ENCODE data around the gene CDCA8. TPM values are rescaled to one million over a fixed set of nuclear protein-coding genes. Genes with fewer than 3 reads are reported as not detected.

Gene CDCA8
- total and polyA plus RNA-seq, 2 of the 4 experiments (the other 2 are of a cell fraction) = 5.9 to 25.7 TPM

DNA sequence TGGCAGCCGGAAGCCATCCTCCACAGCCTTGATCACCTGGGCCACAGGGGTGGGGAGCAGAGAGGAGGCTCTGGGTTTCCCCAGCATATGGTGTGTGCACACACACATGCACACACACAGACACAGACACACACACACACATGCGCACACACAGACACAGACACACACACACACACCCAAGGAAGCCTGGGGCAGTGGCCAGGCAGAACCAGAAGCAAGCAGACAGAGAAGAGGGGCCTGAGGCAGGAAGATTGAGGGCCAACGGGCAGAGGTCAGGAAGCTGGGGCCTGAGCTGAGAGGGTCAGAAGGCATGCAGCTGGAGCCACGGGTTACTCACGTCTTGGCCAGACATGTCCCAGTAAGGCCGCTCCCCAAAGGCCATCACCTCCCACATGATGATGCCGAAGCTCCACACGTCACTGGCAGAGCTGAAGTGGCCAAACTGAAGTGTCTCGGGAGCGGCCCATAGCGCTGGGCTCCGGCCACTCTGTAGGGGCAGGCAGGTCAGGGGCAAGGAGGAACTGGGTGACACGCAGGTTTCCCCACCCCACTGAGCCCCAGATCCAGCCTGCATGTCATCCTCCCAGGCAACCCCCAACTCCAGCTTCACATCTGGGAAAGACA, 27.4 kb downstream of the CDCA8 start:
- Histone ChIP-seq H3K4ac (ENCODE audit: low read depth, low read length) (no peak overlapping the region), H3K9ac (ENCODE audit: low read depth, low read length) (no peak overlapping the region), H2AK5ac (ENCODE audit: low read depth, low read length) (no peak overlapping the region), H3K18ac (ENCODE audit: low read depth, low read length) (no peak overlapping the region), H3K27ac (ENCODE audit: insufficient read depth, low read length) (no peak overlapping the region), H4K8ac (ENCODE audit: low read depth in 2 of 2, low read length in 2 of 2) (no peak overlapping the region), H3K23ac (ENCODE audit: low read depth, low read length) (no peak overlapping the region), H3K56ac (ENCODE audit: extremely low read depth, insufficient read depth, low read length) (no peak overlapping the region), H2AK9ac (replicated peaks; ENCODE audit: low read depth, low read length, poor library complexity) (no peak overlapping the region), H2AFZ (replicated peaks; ENCODE audit: low read length, poor library complexity) (no peak overlapping the region), H3K4me1 (ENCODE audit: control insufficient read depth, insufficient read depth, low read length) (no peaks in the 10 kb centered on the region), H2BK20ac (ENCODE audit: low read depth, low read length) (no peak overlapping the region), H3K9me3 (ENCODE audit: control insufficient read depth, insufficient read depth, low read length) (no peaks in the 10 kb centered on the region), H2BK15ac (ENCODE audit: low read depth, low read length) (no peak overlapping the region), H3K79me1 (ENCODE audit: low read depth in 1 of 2, low read length in 2 of 2) (no peaks in the 10 kb centered on the region), H3K27me3 (ENCODE audit: control insufficient read depth, insufficient read depth, low read length) (peaks cover 22% of the 10 kb centered on the region; the same call in 1 of the 2 replicates), H3K36me3 (ENCODE audit: control insufficient read depth, insufficient read depth, low read length) (no peaks in the 10 kb centered on the region), H4K20me1 (ENCODE audit: insufficient read depth, low read length) (no peaks in the 10 kb centered on the region; the same call in 1 of the 2 replicates), H3K14ac (replicated peaks; ENCODE audit: low read depth, low read length) (no peak overlapping the region), H2BK120ac (ENCODE audit: low read depth, low read length) (no peak overlapping the region), H3K4me2 (ENCODE audit: low read depth, low read length) (no peak overlapping the region), H2BK5ac (ENCODE audit: low read depth, low read length, poor library complexity, severe bottlenecking) (no peak overlapping the region), H4K5ac (ENCODE audit: low read depth, low read length) (no peak overlapping the region), H3K4me3 (ENCODE audit: insufficient read depth, low read depth, low read length) (no peak overlapping the region), H3K9me1 (ENCODE audit: insufficient read depth, low read length) (no peaks in the 10 kb centered on the region), H4K91ac (ENCODE audit: insufficient read depth, low read depth, low read length) (no peak overlapping the region)
- intact Hi-C loops (cut with micrococcal nuclease) = no loop called here
- ChIA-PET CTCF (interaction anchor here (0.5 kb wide), 1 partner anchor 20 kb away, joined by 3 read pairs; no protein-coding TSS in a partner anchor), POLR2A (ENCODE audit: unreplicated experiment) (no interaction called here)
- ATAC-seq (ENCODE audit: low read depth) (no peak; the same call in 1 of the 2 replicates), DNase-seq (peak; percentile 10)
- dilution Hi-C loops (cut with HindIII; ENCODE audit: low sequenced_read_pairs, unreplicated experiment) = no loop called here
- in situ Hi-C loops (cut with MboI; ENCODE audit: low sequenced_read_pairs) = no loop called here
- no CpG with 5 or more reads among the region's 13 CpGs for WGBS, 2 experiments (ENCODE audit: extremely low coverage in 2 of 2, insufficient read length in 1 of 2)
- BruUV-seq (replicated peaks) = no TSS peak
- no peak for TF ChIP-seq BHLHE40 (IDR thresholded peaks at IDR 0.05; ENCODE audit: low read depth, low read length)
- TF ChIP-seq, protein P1, sequence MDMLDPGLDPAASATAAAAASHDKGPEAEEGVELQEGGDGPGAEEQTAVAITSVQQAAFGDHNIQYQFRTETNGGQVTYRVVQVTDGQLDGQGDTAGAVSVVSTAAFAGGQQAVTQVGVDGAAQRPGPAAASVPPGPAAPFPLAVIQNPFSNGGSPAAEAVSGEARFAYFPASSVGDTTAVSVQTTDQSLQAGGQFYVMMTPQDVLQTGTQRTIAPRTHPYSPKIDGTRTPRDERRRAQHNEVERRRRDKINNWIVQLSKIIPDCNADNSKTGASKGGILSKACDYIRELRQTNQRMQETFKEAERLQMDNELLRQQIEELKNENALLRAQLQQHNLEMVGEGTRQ (IDR thresholded peaks at IDR 0.05; ENCODE audit: low read depth, low read length) = no peak
- TF ChIP-seq MXI1 (IDR thresholded peaks at IDR 0.05; ENCODE audit: borderline replicate concordance, low read depth, low read length) = no peak
- TF ChIP-seq CEBPB (IDR thresholded peaks at IDR 0.05; ENCODE audit: low read depth, low read length) = no peak
- TF ChIP-seq SMC3 (IDR thresholded peaks at IDR 0.05; ENCODE audit: low read depth, low read length) = no peak
- TF ChIP-seq RAD21 (IDR thresholded peaks at IDR 0.05; ENCODE audit: low read length) = no peak
- TF ChIP-seq FOS (IDR thresholded peaks at IDR 0.05; ENCODE audit: low read depth, low read length) = no peak
- TF ChIP-seq MAFK (IDR thresholded peaks at IDR 0.05; ENCODE audit: low read depth, low read length) = no peak
- no peak for TF ChIP-seq MAZ (IDR thresholded peaks at IDR 0.05; ENCODE audit: borderline replicate concordance, low read depth, low read length)
- TF ChIP-seq POLR2A (IDR thresholded peaks at IDR 0.05; ENCODE audit: low read depth, low read length) = no peak
- no peak for TF ChIP-seq RCOR1 (IDR thresholded peaks at IDR 0.05; ENCODE audit: insufficient replicate concordance, low read length)
- TF ChIP-seq CHD1 (IDR thresholded peaks at IDR 0.05; ENCODE audit: low read depth, low read length) = no peak
- TF ChIP-seq, protein P2, sequence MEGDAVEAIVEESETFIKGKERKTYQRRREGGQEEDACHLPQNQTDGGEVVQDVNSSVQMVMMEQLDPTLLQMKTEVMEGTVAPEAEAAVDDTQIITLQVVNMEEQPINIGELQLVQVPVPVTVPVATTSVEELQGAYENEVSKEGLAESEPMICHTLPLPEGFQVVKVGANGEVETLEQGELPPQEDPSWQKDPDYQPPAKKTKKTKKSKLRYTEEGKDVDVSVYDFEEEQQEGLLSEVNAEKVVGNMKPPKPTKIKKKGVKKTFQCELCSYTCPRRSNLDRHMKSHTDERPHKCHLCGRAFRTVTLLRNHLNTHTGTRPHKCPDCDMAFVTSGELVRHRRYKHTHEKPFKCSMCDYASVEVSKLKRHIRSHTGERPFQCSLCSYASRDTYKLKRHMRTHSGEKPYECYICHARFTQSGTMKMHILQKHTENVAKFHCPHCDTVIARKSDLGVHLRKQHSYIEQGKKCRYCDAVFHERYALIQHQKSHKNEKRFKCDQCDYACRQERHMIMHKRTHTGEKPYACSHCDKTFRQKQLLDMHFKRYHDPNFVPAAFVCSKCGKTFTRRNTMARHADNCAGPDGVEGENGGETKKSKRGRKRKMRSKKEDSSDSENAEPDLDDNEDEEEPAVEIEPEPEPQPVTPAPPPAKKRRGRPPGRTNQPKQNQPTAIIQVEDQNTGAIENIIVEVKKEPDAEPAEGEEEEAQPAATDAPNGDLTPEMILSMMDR (conservative IDR thresholded peaks at IDR 0.05; ENCODE audit: low read depth, low read length) = no peak
- TF ChIP-seq, protein P3, sequence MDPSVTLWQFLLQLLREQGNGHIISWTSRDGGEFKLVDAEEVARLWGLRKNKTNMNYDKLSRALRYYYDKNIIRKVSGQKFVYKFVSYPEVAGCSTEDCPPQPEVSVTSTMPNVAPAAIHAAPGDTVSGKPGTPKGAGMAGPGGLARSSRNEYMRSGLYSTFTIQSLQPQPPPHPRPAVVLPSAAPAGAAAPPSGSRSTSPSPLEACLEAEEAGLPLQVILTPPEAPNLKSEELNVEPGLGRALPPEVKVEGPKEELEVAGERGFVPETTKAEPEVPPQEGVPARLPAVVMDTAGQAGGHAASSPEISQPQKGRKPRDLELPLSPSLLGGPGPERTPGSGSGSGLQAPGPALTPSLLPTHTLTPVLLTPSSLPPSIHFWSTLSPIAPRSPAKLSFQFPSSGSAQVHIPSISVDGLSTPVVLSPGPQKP (IDR thresholded peaks at IDR 0.05; ENCODE audit: borderline replicate concordance, low read depth, low read length) = no peak
- TF ChIP-seq RFX5 (IDR thresholded peaks at IDR 0.05; ENCODE audit: low read depth, low read length) = no peak

Data from IMR-90 (cell line).